ACC112 (cell line): ENCODE measurements around the gene NSUN7.

ENCODE experiments used
- H2AFZ ChIP-seq: fragments of 200-600 bp; sonication (generic); one replicate; pipeline ENCODE4 v1.6.0; 2017; ENCODE audit warnings: antibody characterized with exemption, low read length; ENCODE audit not compliant: unreplicated experiment
- H3K27ac ChIP-seq: fragments of 200-600 bp; sonication (generic); 2 replicates; pipeline ENCODE4 v1.5.1; 2014; ENCODE audit warnings: low read depth, mild to moderate bottlenecking, antibody characterized with exemption, low read length, moderate library complexity
- H3K27me3 ChIP-seq: fragments of 200-600 bp; sonication (generic); 2 replicates; pipeline ENCODE4 v1.6.1; 2014; ENCODE audit warnings: mild to moderate bottlenecking, antibody characterized with exemption, low read length, moderate library complexity, mixed read lengths; ENCODE audit not compliant: insufficient read depth
- H3K36me3 ChIP-seq: fragments of 200-600 bp; sonication (generic); 2 replicates; pipeline ENCODE4 v1.6.1; 2016; ENCODE audit warnings: mild to moderate bottlenecking, antibody characterized with exemption, low read length, moderate library complexity, mixed read lengths; ENCODE audit not compliant: insufficient read depth
- H3K4me1 ChIP-seq: fragments of 200-600 bp; sonication (generic); one replicate; pipeline ENCODE4 v1.6.1; 2016; ENCODE audit warnings: low read length, mixed read lengths; ENCODE audit not compliant: insufficient read depth, unreplicated experiment, control insufficient read depth
- H3K4me3 ChIP-seq: fragments of 200-600 bp; sonication (generic); 2 replicates; pipeline ENCODE4 v1.5.1; 2014; ENCODE audit warnings: mild to moderate bottlenecking, low read depth, low read length
- H3K79me2 ChIP-seq: fragments of 200-600 bp; sonication (generic); one replicate; pipeline ENCODE4 v1.6.0; 2016; ENCODE audit warnings: low read length; ENCODE audit not compliant: control insufficient read depth, unreplicated experiment, insufficient read depth

Gene NSUN7

DNA sequence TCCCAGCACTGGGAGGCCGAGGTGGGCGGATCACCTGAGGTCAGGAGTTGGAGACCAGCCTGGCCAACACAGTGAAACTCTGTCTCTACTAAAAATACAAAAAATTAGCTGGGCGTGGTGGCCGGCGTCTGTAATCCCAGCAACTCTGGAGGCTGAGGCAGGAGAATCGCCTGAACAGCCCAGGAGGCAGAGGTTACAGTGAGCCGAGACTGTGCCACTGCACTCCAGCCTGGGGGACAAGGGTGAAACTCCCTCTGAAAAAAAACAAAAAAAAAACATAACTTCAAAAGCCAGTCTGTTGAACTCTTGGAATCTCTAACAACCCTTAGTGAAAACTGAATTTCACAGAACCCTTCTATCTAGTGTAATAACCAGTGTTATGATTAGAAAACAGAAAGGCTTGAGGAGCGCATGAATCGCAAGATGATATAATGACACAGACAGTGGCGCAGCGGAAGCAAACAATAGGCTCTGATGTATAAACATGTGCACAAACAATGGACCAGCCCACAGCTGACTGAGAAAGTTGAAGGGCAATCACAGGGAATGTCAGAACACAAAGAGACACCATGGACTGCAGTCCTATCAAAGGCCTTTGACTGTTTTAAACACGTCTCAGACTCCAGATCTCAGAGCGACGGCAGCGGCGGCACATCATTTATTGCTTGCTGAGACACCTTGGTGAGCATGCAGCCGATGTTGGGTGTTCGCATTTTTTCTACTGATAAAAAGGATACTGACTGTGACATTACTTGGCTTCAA is 81.6 kb downstream of the NSUN7 start:
- peaks cover 7% of the 10 kb centered on the region for H3K36me3 ChIP-seq

DNA sequence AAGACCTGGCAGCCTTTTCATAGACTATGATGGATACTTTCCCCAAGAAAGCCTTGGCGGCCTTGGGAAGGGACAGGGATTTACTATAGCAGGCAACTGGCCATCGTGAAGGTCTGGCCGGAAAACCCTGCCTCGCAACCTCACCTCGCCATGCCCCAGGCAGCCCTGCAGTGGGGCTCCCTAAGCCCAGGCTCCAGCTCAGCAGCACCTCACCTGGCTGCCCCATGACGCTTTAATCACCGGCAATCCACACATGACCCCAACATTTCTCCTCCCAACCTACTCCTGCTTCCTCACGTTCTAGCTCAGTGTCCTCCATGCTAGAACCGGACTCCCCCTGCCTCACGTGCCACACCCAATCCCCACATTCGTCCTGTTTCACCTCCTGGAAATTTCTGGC is 82.4 kb downstream of the NSUN7 start:
- H3K79me2 ChIP-seq: no peaks in the 10 kb centered on the region
- peaks cover 7% of the 10 kb centered on the region; the same call in 1 of the 2 replicates for H3K36me3 ChIP-seq
- H2AFZ ChIP-seq: no peak overlapping the region
- no peaks in the 10 kb centered on the region for H3K27me3 ChIP-seq
- no peaks in the 10 kb centered on the region for H3K4me1 ChIP-seq
- H3K4me3 ChIP-seq: no peak overlapping the region
- H3K27ac ChIP-seq: no peak overlapping the region

More for the DNA sequence above, 81.6 kb downstream of the NSUN7 start:
- Histone ChIP-seq H3K79me2 (no peaks in the 10 kb centered on the region), H3K27me3 (no peaks in the 10 kb centered on the region), H2AFZ (no peak overlapping the region), H3K4me1 (no peaks in the 10 kb centered on the region), H3K27ac (no peak overlapping the region), H3K4me3 (no peak overlapping the region)

DNA sequence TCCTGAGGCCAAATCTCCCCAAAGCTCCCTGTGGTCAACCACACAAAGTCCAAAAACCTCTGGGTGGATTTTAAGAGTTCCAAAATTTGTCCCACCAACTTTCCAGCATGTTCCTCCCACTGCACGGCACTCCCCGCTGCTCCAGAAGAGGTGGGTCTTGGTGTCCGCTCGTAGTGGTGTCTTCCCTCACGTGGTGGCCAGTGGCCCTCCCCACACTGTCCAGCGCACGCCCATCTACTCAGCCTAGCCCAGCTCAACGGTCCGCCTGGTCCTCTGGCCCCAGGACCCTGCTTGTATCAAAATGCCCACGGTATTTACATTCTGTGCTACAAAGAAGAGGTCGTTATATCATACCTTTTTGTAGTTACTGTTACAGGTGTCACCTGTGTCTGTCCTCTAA is 83.5 kb downstream of the NSUN7 start:
- no peak overlapping the region for H2AFZ ChIP-seq
- H3K36me3 ChIP-seq: peaks cover 7% of the 10 kb centered on the region; the same call in 1 of the 2 replicates
- H3K4me3 ChIP-seq: no peak overlapping the region
- H3K27me3 ChIP-seq: no peaks in the 10 kb centered on the region
- no peaks in the 10 kb centered on the region for H3K79me2 ChIP-seq
- no peaks in the 10 kb centered on the region for H3K4me1 ChIP-seq
- no peak overlapping the region for H3K27ac ChIP-seq

DNA sequence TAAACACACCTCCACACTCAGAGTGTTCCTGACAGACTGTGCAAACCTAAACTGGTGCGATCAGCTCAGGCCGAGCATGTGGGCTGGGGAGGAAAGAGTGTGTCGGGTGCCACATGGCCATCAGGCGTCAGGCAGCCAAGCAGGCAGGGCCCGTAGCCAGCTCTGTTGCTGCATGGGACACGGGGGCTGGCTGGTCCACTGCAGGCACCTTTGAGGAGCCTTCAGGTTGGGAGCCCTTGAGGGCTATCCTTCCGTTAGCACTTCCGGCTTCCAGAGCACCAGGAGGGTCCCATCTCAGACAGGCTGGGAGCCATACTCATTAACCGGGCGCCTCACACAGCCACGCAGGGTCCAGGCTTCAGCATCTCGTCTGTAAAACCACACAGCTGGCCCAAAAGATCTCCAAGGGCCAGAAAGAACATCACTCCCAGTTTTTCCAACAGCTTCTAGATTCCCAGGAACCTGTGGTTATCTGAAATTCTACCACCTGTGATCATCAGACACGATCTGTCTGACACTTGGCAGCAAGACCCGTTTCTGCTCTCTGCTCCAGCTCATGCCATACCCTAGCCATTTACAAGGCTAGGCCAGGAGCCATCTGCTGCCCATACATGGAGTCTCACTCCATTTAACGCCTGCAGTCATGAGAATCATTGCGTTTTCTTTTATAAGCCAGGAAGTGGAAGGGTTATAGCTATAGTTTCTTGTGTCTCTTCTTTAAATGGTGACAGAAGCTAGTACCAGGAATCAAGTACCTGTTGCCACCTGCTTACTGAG is 87.5 kb downstream of the NSUN7 start:
- Histone ChIP-seq H3K27me3 (no peaks in the 10 kb centered on the region), H3K36me3 (no peaks in the 10 kb centered on the region), H2AFZ (no peak overlapping the region), H3K4me3 (no peak overlapping the region), H3K79me2 (no peaks in the 10 kb centered on the region), H3K27ac (no peak overlapping the region), H3K4me1 (peaks cover 4% of the 10 kb centered on the region)

DNA sequence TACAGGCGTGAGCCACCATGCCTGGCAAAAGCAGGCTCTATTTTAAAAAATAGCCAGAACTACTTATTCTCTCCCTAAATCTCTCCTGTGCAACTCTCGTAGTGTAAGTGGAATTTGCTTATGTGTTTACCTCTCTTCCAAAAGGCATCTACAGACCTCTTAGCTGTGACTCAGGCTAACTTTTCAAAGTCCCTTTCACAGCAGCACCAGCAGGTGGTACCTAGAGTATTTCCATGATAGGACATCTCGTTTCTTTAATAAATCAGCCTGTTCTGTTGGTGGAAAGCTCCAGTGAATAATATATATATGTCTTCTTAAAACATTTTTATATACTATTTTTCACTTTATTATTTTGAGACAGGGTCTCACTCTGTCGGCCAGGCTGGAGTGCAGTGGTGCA is 89.0 kb downstream of the NSUN7 start:
- Histone ChIP-seq H3K27me3 (no peaks in the 10 kb centered on the region), H3K27ac (no peak overlapping the region), H3K4me1 (peaks cover 4% of the 10 kb centered on the region), H2AFZ (no peak overlapping the region), H3K36me3 (no peaks in the 10 kb centered on the region), H3K4me3 (no peak overlapping the region), H3K79me2 (no peaks in the 10 kb centered on the region)

DNA sequence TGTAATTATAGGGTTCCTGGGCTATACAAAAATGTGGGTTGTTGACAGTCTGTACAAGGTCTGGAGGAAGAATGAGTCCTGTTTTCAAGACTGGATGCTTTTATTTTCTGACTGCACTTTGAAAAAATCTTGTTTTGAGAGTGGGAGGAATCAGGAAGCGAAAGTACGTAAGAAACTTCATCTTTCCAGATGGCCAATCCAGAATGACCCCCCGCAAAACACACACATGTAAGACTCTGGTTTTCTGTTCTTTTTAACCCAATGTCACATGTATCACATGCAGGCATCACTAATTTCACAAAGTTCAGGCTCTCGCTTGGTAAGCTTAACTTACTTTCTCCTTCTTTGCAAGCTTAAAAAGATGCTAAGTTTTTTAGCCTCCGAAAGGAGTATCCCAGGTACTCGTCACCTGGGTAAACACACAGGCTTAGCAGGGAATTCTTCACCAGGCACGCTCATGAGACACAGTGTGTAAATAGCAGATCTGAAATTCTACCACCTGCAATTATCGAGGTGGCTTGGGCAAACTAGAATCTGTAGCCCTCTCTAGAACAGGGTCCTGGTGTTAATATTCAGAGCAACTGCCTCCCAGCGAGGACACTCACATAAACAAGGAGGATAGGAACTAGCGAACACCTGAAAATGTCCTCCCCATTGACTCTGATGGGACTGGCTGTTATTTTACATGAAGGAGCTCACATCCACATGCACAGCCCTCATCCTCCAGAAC is 90.7 kb downstream of the NSUN7 start:
- no peaks in the 10 kb centered on the region for H3K27me3 ChIP-seq
- no peak overlapping the region for H3K27ac ChIP-seq
- no peaks in the 10 kb centered on the region for H3K79me2 ChIP-seq
- H2AFZ ChIP-seq: no peak overlapping the region
- H3K36me3 ChIP-seq: no peaks in the 10 kb centered on the region
- no peak overlapping the region for H3K4me3 ChIP-seq
- H3K4me1 ChIP-seq: peaks cover 4% of the 10 kb centered on the region

DNA sequence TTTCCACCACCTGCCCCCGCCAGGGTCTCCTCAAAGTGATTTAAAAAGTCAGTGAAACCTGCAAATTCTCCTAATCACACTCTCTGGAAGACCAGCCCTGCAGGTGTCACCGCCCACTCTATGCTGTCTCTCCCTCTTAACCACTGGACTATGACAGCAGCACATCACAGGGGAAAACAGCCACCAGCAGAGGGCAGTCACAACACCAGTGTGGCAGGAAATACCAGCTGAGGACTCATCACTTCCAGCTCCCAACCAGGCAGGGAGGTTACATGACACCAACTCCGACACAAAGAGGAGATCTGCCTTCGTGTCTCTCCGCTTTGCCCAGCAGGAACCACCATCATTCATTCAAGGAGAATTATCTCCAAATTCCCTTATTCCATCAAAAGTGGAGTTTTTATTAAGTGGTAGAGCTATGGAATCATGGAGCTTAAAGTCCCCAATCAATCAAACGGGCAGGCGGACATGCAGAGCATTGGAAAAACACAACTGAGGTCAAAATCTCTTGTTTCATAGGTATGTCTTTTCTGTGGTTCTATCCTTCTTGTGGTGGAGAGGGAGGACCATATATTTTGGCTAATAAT is 91.3 kb downstream of the NSUN7 start:
- H2AFZ ChIP-seq: peak overlapping the region; percentile 21
- no peak overlapping the region for H3K4me3 ChIP-seq
- no peaks in the 10 kb centered on the region for H3K79me2 ChIP-seq

DNA sequence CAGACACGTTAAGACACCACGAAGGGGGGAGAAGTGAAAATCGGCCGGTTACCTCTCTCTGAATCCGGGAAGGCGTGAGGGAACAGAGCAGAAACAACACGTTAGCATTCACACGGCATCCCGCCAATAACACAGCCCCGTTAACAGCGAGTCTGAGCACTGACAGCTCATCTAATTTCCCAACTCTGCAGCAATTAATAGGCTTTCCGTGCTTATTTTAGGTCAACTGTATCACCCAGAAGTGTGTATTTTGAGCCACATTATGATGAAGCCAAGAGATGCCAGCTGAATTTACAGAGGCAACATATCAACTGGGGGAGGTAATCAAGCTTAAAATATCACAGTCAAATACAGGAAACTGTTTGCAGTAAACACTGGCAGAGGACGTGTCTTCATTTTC is 92.6 kb downstream of the NSUN7 start:
- Histone ChIP-seq H2AFZ (no peak overlapping the region), H3K27me3 (no peaks in the 10 kb centered on the region), H3K4me1 (peaks cover 4% of the 10 kb centered on the region), H3K79me2 (no peaks in the 10 kb centered on the region), H3K4me3 (no peak overlapping the region), H3K27ac (no peak overlapping the region), H3K36me3 (no peaks in the 10 kb centered on the region)

More for the DNA sequence above, 91.3 kb downstream of the NSUN7 start:
- Histone ChIP-seq H3K27ac (peak overlapping the region; percentile 30; the same call in 1 of the 2 replicates), H3K27me3 (no peaks in the 10 kb centered on the region), H3K4me1 (peaks cover 4% of the 10 kb centered on the region), H3K36me3 (no peaks in the 10 kb centered on the region)

DNA sequence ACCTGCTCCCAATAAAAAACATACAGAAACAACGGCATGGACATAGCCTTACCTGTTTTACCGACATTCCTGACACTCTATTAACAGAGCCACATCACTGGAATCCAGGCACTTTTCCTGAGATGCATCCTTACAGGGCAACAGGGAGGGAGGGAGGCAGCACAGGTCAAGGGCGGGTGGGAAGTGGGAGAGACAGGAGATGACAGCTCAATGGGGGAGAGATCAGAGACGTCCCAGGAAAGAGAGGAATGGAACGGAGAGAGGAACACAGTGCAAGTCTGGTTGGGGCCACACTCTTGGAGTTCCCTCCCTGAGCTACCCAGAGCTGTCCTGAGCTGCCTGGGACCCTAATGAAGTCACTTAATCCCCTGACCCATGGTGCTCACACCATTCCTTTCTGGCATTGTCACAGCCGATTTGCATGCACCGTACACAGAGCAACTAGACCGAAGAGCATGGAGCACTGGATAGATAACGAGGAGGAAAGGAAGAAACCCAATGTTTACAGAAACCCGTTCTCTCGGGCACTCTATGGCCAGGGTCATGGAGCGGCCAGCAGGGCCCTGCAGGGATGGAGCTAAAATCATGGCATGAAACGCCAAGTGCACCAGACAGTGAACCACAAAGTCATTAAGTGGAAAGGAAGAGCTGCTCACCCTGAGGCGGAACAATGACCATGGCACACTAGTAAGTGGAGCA is 93.1 kb downstream of the NSUN7 start:
- no peak overlapping the region for H3K4me3 ChIP-seq
- no peak overlapping the region for H3K27ac ChIP-seq
- no peaks in the 10 kb centered on the region for H3K27me3 ChIP-seq
- H3K36me3 ChIP-seq: no peaks in the 10 kb centered on the region
- peaks cover 4% of the 10 kb centered on the region for H3K4me1 ChIP-seq
- H3K79me2 ChIP-seq: no peaks in the 10 kb centered on the region
- H2AFZ ChIP-seq: no peak overlapping the region

DNA sequence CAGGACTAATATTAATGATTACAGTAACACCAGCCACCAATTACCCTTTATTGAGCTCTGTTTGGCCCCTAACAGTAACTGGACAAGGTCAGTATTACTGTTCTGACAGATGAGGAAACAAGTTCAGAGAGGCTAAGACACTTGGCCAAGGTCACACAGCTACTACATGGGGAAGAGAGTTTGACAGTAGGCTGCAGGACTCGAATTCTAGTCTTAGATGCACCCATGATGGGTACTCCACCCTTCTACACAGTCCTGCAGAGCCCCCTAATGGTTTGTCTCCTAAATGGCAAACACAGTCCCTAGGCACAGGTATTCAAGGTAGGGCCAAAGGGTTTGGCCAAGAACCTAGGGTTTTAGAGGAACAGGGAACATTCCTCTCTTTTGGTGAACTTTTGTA is 93.9 kb downstream of the NSUN7 start:
- H3K79me2 ChIP-seq: no peaks in the 10 kb centered on the region
- no peak overlapping the region for H2AFZ ChIP-seq
- no peaks in the 10 kb centered on the region for H3K36me3 ChIP-seq
- peaks cover 4% of the 10 kb centered on the region for H3K4me1 ChIP-seq
- H3K27me3 ChIP-seq: no peaks in the 10 kb centered on the region
- no peak overlapping the region for H3K27ac ChIP-seq
- H3K4me3 ChIP-seq: no peak overlapping the region
